Nephron progenitor cell (in vitro differentiated cells): ENCODE results near the gene SMURF2.
"Not testable (repeated sequence)": the region's sequence is repeated elsewhere in the genome, so short reads cannot be mapped to it uniquely, and the experiment has no call there.

Experiments used
- DNase-seq: peaks from one replicate; pipeline ENCODE4 v3.0.0; 2021
- H3K27ac Mint-ChIP-seq: 2 replicates; pipeline ENCODE4 v1.8.0; 2021; ENCODE audit warnings: mild to moderate bottlenecking, moderate library complexity, mixed read lengths
- H3K27me3 Mint-ChIP-seq: 2 replicates; pipeline ENCODE4 v1.8.0; 2021; ENCODE audit warnings: mild to moderate bottlenecking, low read depth, mixed read lengths; ENCODE audit not compliant: poor library complexity
- H3K36me3 Mint-ChIP-seq: 2 replicates; pipeline ENCODE4 v1.8.0; 2021; ENCODE audit warnings: low read depth, mixed read lengths
- H3K4me1 Mint-ChIP-seq: 2 replicates; pipeline ENCODE4 v1.8.0; 2021; ENCODE audit warnings: mixed read lengths
- H3K4me3 Mint-ChIP-seq: 2 replicates; pipeline ENCODE4 v1.8.0; 2021; ENCODE audit warnings: mild to moderate bottlenecking, moderate library complexity, mixed read lengths
- H3K9me3 Mint-ChIP-seq: 2 replicates; pipeline ENCODE4 v1.8.0; 2021; ENCODE audit warnings: mild to moderate bottlenecking, moderate library complexity, mixed read lengths
- TF ChIP-seq, protein P1 (sequence below): fragments of 200-600 bp; sonication (generic); IDR thresholded peaks from 2 replicates; pipeline ENCODE4 v1.5.0; 2021; ENCODE audit warnings: antibody characterized with exemption

The SMURF2 gene

DNA sequence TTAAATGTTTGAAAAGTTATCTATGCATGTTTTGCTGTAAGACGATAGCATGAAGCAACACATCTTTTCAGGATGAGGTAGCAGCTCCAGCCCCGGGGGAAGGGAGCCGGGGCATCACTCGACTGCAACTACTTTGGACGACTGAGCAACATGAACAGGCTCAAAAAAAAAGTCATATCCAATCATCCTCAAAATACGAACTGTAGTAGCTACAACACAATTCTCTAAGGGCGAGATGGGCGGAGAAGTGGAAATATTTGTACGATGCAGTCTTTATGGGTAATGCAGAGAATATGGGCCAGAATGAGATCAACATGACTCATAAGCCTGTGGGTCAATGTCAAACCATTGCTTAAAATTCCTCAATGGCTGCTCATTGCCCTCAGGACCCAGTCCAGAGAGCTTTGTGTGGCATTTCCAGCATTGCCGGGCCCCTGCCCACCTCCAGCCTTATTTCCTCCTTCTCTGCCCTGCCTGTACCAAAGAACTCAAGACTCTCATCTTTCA is 17.7 kb upstream of the SMURF2 start:
- no peak overlapping the region for H3K27ac Mint-ChIP-seq
- DNase-seq = no peak
- H3K27me3 Mint-ChIP-seq = peaks cover 10% of the 10 kb centered on the region
- TF ChIP-seq, protein P1, sequence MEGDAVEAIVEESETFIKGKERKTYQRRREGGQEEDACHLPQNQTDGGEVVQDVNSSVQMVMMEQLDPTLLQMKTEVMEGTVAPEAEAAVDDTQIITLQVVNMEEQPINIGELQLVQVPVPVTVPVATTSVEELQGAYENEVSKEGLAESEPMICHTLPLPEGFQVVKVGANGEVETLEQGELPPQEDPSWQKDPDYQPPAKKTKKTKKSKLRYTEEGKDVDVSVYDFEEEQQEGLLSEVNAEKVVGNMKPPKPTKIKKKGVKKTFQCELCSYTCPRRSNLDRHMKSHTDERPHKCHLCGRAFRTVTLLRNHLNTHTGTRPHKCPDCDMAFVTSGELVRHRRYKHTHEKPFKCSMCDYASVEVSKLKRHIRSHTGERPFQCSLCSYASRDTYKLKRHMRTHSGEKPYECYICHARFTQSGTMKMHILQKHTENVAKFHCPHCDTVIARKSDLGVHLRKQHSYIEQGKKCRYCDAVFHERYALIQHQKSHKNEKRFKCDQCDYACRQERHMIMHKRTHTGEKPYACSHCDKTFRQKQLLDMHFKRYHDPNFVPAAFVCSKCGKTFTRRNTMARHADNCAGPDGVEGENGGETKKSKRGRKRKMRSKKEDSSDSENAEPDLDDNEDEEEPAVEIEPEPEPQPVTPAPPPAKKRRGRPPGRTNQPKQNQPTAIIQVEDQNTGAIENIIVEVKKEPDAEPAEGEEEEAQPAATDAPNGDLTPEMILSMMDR = no peak
- H3K4me3 Mint-ChIP-seq = no peak overlapping the region
- no peaks in the 10 kb centered on the region for H3K36me3 Mint-ChIP-seq
- H3K9me3 Mint-ChIP-seq = no peaks in the 10 kb centered on the region
- H3K4me1 Mint-ChIP-seq = peaks cover under 1% of the 10 kb centered on the region

DNA sequence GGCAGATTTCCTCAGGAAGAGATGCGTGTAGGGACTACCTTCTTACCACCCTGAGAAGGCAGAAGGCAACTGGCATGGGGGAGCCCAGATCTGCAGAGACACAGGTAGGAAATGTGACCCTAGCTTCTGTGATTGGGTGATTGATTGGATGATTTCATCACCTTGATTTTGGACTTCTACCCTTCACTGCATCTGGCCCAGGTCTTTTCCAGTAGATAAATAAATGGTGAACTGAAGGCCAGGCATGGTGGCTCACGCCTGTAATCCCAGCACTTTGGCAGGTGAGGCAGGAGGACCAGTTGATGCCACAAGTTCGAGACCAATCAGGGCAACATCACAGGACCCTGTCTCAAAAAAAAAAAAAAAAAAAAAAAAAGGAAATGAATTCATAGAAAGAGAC is 14.7 kb upstream of the SMURF2 start:
- H3K27ac Mint-ChIP-seq = no peak overlapping the region
- no peak for DNase-seq
- no peaks in the 10 kb centered on the region for H3K36me3 Mint-ChIP-seq
- no peak overlapping the region for H3K4me3 Mint-ChIP-seq
- no peaks in the 10 kb centered on the region for H3K9me3 Mint-ChIP-seq
- H3K4me1 Mint-ChIP-seq = no peaks in the 10 kb centered on the region
- TF ChIP-seq, protein P1 = no peak
- H3K27me3 Mint-ChIP-seq = peaks cover 14% of the 10 kb centered on the region

DNA sequence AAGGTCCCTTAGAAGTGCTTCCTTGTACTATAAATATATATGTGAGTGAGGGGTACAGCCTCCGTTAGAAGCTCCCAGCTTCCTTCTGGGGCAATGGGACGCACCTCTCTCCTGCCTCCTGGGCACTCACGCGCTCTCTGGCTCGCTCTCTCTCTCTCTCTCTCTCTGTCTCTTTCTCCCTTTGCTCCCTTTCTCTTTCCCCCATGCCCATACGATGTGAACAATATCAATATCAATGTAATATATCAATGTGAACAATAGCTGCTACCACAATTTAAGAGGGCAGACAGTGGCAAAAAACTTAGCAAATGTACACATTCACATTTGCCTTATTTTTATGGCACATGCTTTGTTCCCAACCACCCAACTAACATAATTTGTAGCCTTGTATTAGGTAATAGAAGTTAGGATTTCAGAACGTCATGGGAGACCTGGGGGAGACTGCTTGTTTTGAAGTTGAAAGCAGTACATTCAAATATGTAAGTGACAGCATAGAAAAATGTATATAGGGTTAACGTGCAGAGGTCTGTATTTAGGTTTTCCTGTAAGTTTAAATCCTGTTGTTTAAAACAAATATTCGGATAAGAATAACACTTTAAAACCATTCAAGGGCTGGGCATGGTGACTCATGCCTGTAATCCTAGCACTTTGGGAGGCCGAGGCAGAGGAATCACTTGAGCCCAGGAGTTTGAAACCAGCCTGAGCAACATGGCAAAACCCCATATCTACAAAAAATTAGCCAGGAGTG is 8.9 kb upstream of the SMURF2 start:
- not testable (repeated sequence) for H3K4me3 Mint-ChIP-seq, H3K27ac Mint-ChIP-seq, H3K9me3 Mint-ChIP-seq, DNase-seq, H3K4me1 Mint-ChIP-seq, H3K36me3 Mint-ChIP-seq
- H3K27me3 Mint-ChIP-seq = peaks cover 13% of the 10 kb centered on the region

DNA sequence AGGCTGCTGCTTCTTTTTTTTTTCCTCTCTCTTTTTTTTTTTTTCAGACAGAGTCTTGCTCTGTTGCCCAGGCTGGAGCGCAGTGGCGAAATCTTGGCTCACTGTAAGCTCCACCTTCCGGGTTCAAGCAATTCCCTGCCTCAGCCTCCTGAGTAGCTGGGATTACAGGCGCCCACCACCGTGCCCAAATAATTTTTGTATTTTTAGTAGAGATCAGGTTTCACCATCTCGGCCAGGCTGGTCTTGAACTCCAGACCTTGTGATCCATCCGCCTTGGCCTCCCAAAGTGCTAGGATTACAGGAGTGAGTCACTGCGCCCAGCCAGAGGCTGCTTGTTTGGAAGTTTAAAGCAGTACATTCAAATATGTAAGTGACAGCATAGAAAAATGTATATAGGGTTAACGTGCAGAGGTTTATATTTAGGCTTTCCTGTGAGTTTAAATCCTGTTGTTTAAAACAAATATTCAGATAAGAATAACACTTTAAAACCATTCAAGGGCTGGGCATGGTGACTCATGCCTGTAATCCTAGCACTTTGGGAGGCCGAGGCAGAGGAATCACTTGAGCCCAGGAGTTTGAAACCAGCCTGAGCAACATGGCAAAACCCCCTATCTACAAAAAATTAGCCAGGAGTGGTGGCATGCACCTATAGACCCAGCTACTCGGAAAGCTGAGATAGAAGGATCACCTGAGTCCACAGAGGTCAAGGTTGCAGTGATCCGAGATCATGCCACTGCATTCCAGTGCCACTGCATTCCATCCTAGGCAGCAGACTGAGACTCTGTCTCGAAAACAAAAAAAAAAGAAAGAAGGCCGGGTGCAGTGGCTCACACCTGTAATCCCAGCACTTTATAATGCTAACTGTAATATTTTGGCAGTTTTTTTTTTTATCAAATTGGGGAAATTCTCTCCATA is 6.0 kb upstream of the SMURF2 start:
- Mint-ChIP-seq H3K4me1 (peaks cover 12% of the 10 kb centered on the region), H3K27me3 (peaks cover 14% of the 10 kb centered on the region)
- not testable (repeated sequence) for H3K9me3 Mint-ChIP-seq, DNase-seq, H3K36me3 Mint-ChIP-seq, H3K4me3 Mint-ChIP-seq, H3K27ac Mint-ChIP-seq

DNA sequence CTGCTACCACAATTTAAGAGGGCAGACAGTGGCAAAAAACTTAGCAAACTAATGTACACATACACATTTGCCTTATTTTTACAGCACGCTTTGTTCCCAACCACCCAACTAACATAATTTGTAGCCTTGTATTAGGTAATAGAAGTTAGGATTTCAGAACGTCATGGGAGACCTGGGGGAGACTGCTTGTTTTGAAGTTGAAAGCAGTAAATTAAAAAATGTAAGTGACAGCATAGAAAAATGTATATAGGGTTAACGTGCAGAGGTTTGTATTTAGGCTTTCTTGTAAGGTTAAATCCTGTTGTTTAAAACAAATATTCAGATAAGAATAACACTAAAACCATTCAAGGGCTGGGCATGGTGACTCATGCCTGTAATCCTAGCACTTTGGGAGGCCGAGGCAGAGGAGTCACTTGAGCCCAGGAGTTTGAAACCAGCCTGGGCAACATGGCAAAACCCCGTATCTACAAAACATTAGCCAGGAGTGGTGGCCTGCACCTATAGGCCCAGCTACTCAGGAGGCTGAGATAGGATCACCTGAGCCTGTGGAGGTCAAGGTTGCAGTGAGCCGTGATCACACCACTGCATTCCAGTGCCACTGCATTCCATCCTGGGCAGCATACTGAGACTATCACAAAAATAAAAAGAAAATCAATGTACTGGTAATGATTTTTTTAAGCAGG is 2.3 kb upstream of the SMURF2 start:
- H3K27ac Mint-ChIP-seq, H3K4me3 Mint-ChIP-seq: not testable (repeated sequence)

DNA sequence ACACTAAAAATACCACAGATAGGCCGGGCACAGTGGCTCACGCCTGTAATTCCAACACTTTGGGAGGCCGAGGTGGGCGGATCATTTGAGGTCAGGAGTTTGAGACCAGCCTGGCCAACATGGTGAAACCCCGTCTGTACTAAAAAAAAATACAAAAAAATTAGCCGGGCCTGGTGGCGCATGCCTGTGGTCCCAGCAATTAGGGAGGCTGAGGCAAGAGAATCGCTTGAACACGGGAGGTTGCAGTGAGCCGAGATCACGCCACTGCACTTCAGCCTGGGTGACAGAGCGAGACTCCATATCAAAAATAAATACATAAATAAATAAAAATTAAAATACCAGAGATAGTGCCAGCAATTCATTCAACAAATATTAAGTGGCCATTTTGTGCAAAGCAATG is 1.7 kb upstream of the SMURF2 start:
- H3K4me3 Mint-ChIP-seq, H3K36me3 Mint-ChIP-seq, H3K9me3 Mint-ChIP-seq, H3K27ac Mint-ChIP-seq, DNase-seq: not testable (repeated sequence)
- peaks cover 12% of the 10 kb centered on the region for H3K27me3 Mint-ChIP-seq
- peaks cover 43% of the 10 kb centered on the region for H3K4me1 Mint-ChIP-seq

More for the DNA sequence above, 2.3 kb upstream of the SMURF2 start:
- not testable (repeated sequence) for H3K9me3 Mint-ChIP-seq, H3K36me3 Mint-ChIP-seq, DNase-seq
- peaks cover 13% of the 10 kb centered on the region for H3K27me3 Mint-ChIP-seq
- peaks cover 38% of the 10 kb centered on the region for H3K4me1 Mint-ChIP-seq

DNA sequence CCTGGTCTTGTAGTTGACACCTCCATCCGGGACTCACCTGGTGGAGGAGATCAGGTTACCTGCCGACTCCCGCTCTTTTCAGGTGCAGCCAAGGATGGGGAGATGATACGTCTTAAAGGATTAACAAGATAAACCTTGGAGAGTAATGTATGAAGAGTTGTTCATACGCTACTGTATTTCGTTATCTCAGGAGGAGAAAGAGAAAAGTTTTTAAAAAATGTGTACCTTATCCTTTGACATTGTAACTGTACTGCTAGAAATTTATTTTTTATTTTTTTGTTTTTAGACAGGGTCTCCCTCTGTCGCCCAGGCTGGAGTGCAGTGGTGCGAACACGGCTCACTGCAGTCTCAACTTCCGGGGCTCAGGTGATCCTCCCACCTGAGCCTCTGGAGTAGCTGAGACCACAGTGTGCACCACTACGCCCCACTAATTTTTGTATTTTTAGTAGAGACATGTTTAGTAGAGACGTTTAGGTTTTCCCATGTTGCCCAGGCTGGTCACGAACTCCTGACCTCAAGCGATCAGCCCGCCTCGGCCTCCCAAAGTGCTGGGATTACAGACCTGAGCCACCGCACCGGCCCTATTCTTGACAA is 764 bp upstream of the SMURF2 start:
- no peak for DNase-seq
- Mint-ChIP-seq H3K27me3 (peaks cover 10% of the 10 kb centered on the region), H3K27ac (no peak overlapping the region), H3K36me3 (peaks cover 1% of the 10 kb centered on the region), H3K9me3 (no peaks in the 10 kb centered on the region), H3K4me1 (peaks cover 46% of the 10 kb centered on the region), H3K4me3 (peak overlapping the region; percentile 86)
- TF ChIP-seq, protein P1 = no peak
